IMR-90 (cell line): ENCODE results near the gene BTG3. TPM values are rescaled to one million over a fixed set of nuclear protein-coding genes. Genes with fewer than 3 reads are reported as not detected.
A peak's percentile ranks its signal among the peaks of the same experiment; 100 is the strongest.

Source experiments
- ATAC-seq: fragments of 200-7000 bp; cut with Tn5 transposase; 2 replicates; pipeline ENCODE4 v1.9.1; 2020; ENCODE audit warnings: low read depth, mild to moderate bottlenecking, moderate library complexity
- BruUV-seq: library from RNA; stranded (reverse); fragments of 400-500 nt; replicated peaks from 2 replicates; lab custom pipeline; 2021; lab: Mats Ljungman, UMichigan
- CTCF ChIA-PET: fragments of 300-600 bp; formaldehyde crosslinking; extraction: SDS; loops from one replicate; lab custom pipeline; 2021; ENCODE audit warnings: antibody characterized with exemption; lab: Yijun Ruan, JAX
- POLR2A ChIA-PET: fragments of 300-600 bp; sonication (Branson Sonifier 250); formaldehyde crosslinking; loops from one replicate; lab custom pipeline; 2022; ENCODE audit warnings: antibody characterized with exemption; ENCODE audit not compliant: unreplicated experiment; lab: Charles Lee
- DNase-seq: peaks from one replicate; pipeline ENCODE4 v3.0.0; 2013
- H2AFZ ChIP-seq: replicated peaks from 2 replicates; pipeline ENCODE3; 2013; ENCODE audit warnings: low read length, mild to moderate bottlenecking; ENCODE audit not compliant: poor library complexity
- H2AK5ac ChIP-seq: 2 replicates; pipeline ENCODE4 v1.6.1; 2013; ENCODE audit warnings: low read depth, low read length, inconsistent platforms
- H2AK9ac ChIP-seq: replicated peaks from 2 replicates; pipeline ENCODE3; 2013; ENCODE audit warnings: mild to moderate bottlenecking, low read depth, low read length, moderate library complexity; ENCODE audit not compliant: poor library complexity
- H2BK120ac ChIP-seq: 2 replicates; pipeline ENCODE4 v1.6.1; 2013; ENCODE audit warnings: low read depth, low read length, inconsistent platforms
- H2BK15ac ChIP-seq: 3 replicates; pipeline ENCODE4 v1.6.1; 2013; ENCODE audit warnings: low read depth, low read length, inconsistent platforms
- H2BK20ac ChIP-seq: 2 replicates; pipeline ENCODE4 v1.6.1; 2013; ENCODE audit warnings: low read depth, mild to moderate bottlenecking, inconsistent platforms, low read length, moderate library complexity
- H2BK5ac ChIP-seq: 2 replicates; pipeline ENCODE4 v1.6.1; 2013; ENCODE audit warnings: mild to moderate bottlenecking, low read depth, low read length, inconsistent platforms; ENCODE audit not compliant: poor library complexity, severe bottlenecking
- H3K14ac ChIP-seq: replicated peaks from 2 replicates; pipeline ENCODE4 v1.6.1; 2013; ENCODE audit warnings: low read depth, low read length, inconsistent platforms
- H3K18ac ChIP-seq: 2 replicates; pipeline ENCODE4 v1.6.1; 2013; ENCODE audit warnings: low read depth, low read length, control low read depth
- H3K23ac ChIP-seq: 2 replicates; pipeline ENCODE4 v1.6.1; 2013; ENCODE audit warnings: low read depth, low read length, inconsistent platforms
- H3K27ac ChIP-seq: 2 replicates; pipeline ENCODE4 v1.5.1; 2013; ENCODE audit warnings: mild to moderate bottlenecking, control low read depth, low read length; ENCODE audit not compliant: insufficient read depth
- H3K27me3 ChIP-seq: 2 replicates; pipeline ENCODE4 v1.6.1; 2013; ENCODE audit warnings: low read length; ENCODE audit not compliant: control insufficient read depth, insufficient read depth
- H3K36me3 ChIP-seq: 2 replicates; pipeline ENCODE4 v1.6.1; 2013; ENCODE audit warnings: low read length, mixed read lengths; ENCODE audit not compliant: control insufficient read depth, insufficient read depth
- H3K4ac ChIP-seq: 2 replicates; pipeline ENCODE4 v1.6.1; 2013; ENCODE audit warnings: low read depth, low read length, inconsistent platforms
- H3K4me1 ChIP-seq: 2 replicates; pipeline ENCODE4 v1.6.1; 2013; ENCODE audit warnings: low read length, mixed read lengths; ENCODE audit not compliant: control insufficient read depth, insufficient read depth
- H3K4me2 ChIP-seq: 2 replicates; pipeline ENCODE4 v1.6.1; 2013; ENCODE audit warnings: low read depth, mild to moderate bottlenecking, control low read depth, low read length, moderate library complexity
- H3K4me3 ChIP-seq: 2 replicates; pipeline ENCODE4 v1.5.1; 2013; ENCODE audit warnings: low read depth, mild to moderate bottlenecking, control low read depth, low read length, moderate library complexity; ENCODE audit not compliant: insufficient read depth
- H3K56ac ChIP-seq: 2 replicates; pipeline ENCODE4 v1.6.1; 2013; ENCODE audit warnings: low read length, inconsistent platforms; ENCODE audit not compliant: insufficient read depth; ENCODE audit errors: extremely low read depth
- H3K79me1 ChIP-seq, 2 experiments: 2 replicates each; pipeline ENCODE4 v1.6.1; 2013; ENCODE audit warnings: low read length in 2 of 2, inconsistent platforms in 1 of 2, low read depth in 1 of 2
- H3K9ac ChIP-seq: 2 replicates; pipeline ENCODE4 v1.6.1; 2013; ENCODE audit warnings: low read depth, low read length, control low read depth
- H3K9me1 ChIP-seq: 2 replicates; pipeline ENCODE4 v1.6.1; 2013; ENCODE audit warnings: low read length, inconsistent platforms; ENCODE audit not compliant: insufficient read depth
- H3K9me3 ChIP-seq: 2 replicates; pipeline ENCODE4 v1.6.1; 2013; ENCODE audit warnings: low read length; ENCODE audit not compliant: control insufficient read depth, insufficient read depth
- H4K20me1 ChIP-seq: 2 replicates; pipeline ENCODE4 v1.6.1; 2013; ENCODE audit warnings: low read length, inconsistent platforms; ENCODE audit not compliant: insufficient read depth
- H4K5ac ChIP-seq: 2 replicates; pipeline ENCODE4 v1.6.1; 2013; ENCODE audit warnings: mild to moderate bottlenecking, low read depth, low read length, control low read depth
- H4K8ac ChIP-seq, 2 experiments: 2 replicates each; pipeline ENCODE4 v1.6.1; 2013; ENCODE audit warnings: low read depth in 2 of 2, low read length in 2 of 2, control low read depth in 1 of 2, inconsistent platforms in 1 of 2
- H4K91ac ChIP-seq: 2 replicates; pipeline ENCODE4 v1.6.1; 2013; ENCODE audit warnings: low read depth, low read length, inconsistent platforms; ENCODE audit not compliant: insufficient read depth
- CEBPB ChIP-seq: IDR thresholded peaks from 2 replicates; pipeline ENCODE4 v1.6.1; 2012; ENCODE audit warnings: low read depth, low read length, improper control_type of control experiment
- MAFK ChIP-seq: IDR thresholded peaks from 2 replicates; pipeline ENCODE4 v1.6.1; 2012; ENCODE audit warnings: low read depth, low read length, improper control_type of control experiment
- RFX5 ChIP-seq: IDR thresholded peaks from 2 replicates; pipeline ENCODE4 v1.8.0; 2012; ENCODE audit warnings: low read depth, mild to moderate bottlenecking, low read length, moderate library complexity
- WGBS, 2 experiments: methylation state at CpG; one replicate each; pipeline versions ENCODE4 v1.1.5 to v1.1.7; 2013; ENCODE audit warnings: missing lambda C conversion rate in 2 of 2; ENCODE audit not compliant: insufficient read length in 1 of 2; ENCODE audit errors: extremely low coverage in 2 of 2; 5-methylcytosine and 5-hydroxymethylcytosine counted together
- dilution Hi-C: fragments of 300-500 bp; cut with HindIII; formaldehyde crosslinking; loops from one replicate; pipeline ENCODE4 v1.14.3; 2018; ENCODE audit warnings: low sequenced_read_pairs; ENCODE audit not compliant: unreplicated experiment
- in situ Hi-C: fragments of 300-500 bp; cut with MboI; formaldehyde crosslinking; loops from 3 replicates; pipeline ENCODE4 v1.14.3; 2019; ENCODE audit warnings: low sequenced_read_pairs, inconsistent platforms, mixed read lengths
- intact Hi-C: fragments of 100-400 bp; cut with micrococcal nuclease; formaldehyde crosslinking; loops from 2 replicates; pipeline ENCODE4 v1.10.0; 2022
- polyA plus RNA-seq, 3 experiments: library from polyadenylated mRNA; depleted of rRNA; stranded (reverse); fragments of >200 nt; gene quantifications; 2 replicates each; pipeline ENCODE4 v1.2.3, GENCODE V29; 2012; ENCODE audit warnings: low replicate concordance in 1 of 3
- total RNA-seq: library from RNA; depleted of rRNA; stranded (reverse); fragments of >200 nt; gene quantifications from 2 replicates; pipeline ENCODE4 v1.2.3, GENCODE V29; 2012
- TF ChIP-seq, protein P1 (sequence below): conservative IDR thresholded peaks from 2 replicates; pipeline ENCODE4 v1.5.1; 2012; ENCODE audit warnings: mild to moderate bottlenecking, low read depth, low read length, improper control_type of control experiment

BTG3 gene
- total and polyA plus RNA-seq, 2 of the 4 experiments (the other 2 are of a cell fraction), result 22.4 to 38.1 TPM

DNA sequence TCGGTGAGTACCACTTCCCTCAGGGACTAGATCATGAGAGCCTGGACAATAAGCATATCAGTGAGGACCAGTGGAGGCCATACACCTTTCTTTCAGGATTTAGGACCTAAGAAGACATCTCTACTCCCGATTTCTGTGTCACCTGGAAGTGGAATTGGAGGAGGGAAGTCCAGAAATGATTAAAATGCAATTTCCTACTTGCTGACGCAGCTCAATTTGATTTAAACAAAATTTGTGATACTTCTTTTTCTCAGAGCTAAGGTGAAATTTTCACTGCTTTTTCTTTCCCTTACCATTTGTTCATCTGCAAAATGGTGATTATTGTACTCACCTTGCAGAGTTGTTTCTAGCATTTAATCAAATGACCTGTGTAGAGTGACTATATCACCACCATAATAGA is 38.8 kb upstream of the BTG3 start:
- Histone ChIP-seq H4K5ac (no peak overlapping the region), H3K18ac (no peak overlapping the region), H3K14ac (no peak overlapping the region), H3K4ac (no peak overlapping the region), H3K4me1 (no peaks in the 10 kb centered on the region), H3K9me3 (no peaks in the 10 kb centered on the region), H3K36me3 (no peaks in the 10 kb centered on the region), H2AFZ (no peak overlapping the region), H4K91ac (no peak overlapping the region), H3K27ac (no peak overlapping the region), H3K4me2 (no peak overlapping the region), H4K20me1 (no peaks in the 10 kb centered on the region), H2BK5ac (no peak overlapping the region), H3K56ac (no peak overlapping the region), H3K9me1 (no peaks in the 10 kb centered on the region), H2BK15ac (no peak overlapping the region), H3K23ac (no peak overlapping the region), H4K8ac (no peak overlapping the region), H2AK9ac (no peak overlapping the region), H3K4me3 (no peak overlapping the region), H2BK120ac (no peak overlapping the region), H2BK20ac (no peak overlapping the region), H3K27me3 (no peaks in the 10 kb centered on the region), H2AK5ac (no peak overlapping the region), H3K79me1 (no peaks in the 10 kb centered on the region), H3K9ac (no peak overlapping the region)
- in situ Hi-C loops (no loop called here), intact Hi-C loops (no loop called here), dilution Hi-C loops (no loop called here)
- no peak for TF ChIP-seq RFX5
- TF ChIP-seq, protein P1, sequence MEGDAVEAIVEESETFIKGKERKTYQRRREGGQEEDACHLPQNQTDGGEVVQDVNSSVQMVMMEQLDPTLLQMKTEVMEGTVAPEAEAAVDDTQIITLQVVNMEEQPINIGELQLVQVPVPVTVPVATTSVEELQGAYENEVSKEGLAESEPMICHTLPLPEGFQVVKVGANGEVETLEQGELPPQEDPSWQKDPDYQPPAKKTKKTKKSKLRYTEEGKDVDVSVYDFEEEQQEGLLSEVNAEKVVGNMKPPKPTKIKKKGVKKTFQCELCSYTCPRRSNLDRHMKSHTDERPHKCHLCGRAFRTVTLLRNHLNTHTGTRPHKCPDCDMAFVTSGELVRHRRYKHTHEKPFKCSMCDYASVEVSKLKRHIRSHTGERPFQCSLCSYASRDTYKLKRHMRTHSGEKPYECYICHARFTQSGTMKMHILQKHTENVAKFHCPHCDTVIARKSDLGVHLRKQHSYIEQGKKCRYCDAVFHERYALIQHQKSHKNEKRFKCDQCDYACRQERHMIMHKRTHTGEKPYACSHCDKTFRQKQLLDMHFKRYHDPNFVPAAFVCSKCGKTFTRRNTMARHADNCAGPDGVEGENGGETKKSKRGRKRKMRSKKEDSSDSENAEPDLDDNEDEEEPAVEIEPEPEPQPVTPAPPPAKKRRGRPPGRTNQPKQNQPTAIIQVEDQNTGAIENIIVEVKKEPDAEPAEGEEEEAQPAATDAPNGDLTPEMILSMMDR, result no peak
- TF ChIP-seq MAFK, result peak; percentile 63; the same call in 1 of the 2 replicates
- TF ChIP-seq CEBPB, result no peak
- no CpG with 5 or more reads among the region's 3 CpGs for WGBS, 2 experiments
- POLR2A ChIA-PET, result no interaction called here
- CTCF ChIA-PET, result no interaction called here
- DNase-seq (no peak), ATAC-seq (no peak)
- BruUV-seq, result no TSS peak
